SK-N-SH (cell line): ENCODE results near the gene LST1. TPM values are rescaled to one million over a fixed set of nuclear protein-coding genes. Genes with fewer than 3 reads are reported as not detected.

Experiments
- CTCF ChIA-PET: fragments of 300-600, 350-600 bp; formaldehyde crosslinking; extraction: SDS; loops from one replicate; lab custom pipeline; 2021; lab: Yijun Ruan, JAX
- POLR2A ChIA-PET: fragments of 350-600 bp; sonication (Branson Sonifier 250); formaldehyde crosslinking; extraction: SDS; loops from one replicate; lab custom pipeline; 2020; ENCODE audit warnings: antibody characterized with exemption, inconsistent platforms; lab: Yijun Ruan, JAX
- DNase-seq: peaks from one replicate; pipeline ENCODE4 v3.0.0; 2012
- H2AFZ ChIP-seq: fragments of 200-600 bp; sonication (generic); 2 replicates; pipeline ENCODE4 v1.8.1; 2016; ENCODE audit warnings: antibody characterized with exemption, mild to moderate bottlenecking, low read depth
- H3F3A ChIP-seq: fragments of 200-600 bp; sonication (generic); replicated peaks from 2 replicates; pipeline ENCODE3; 2016; ENCODE audit warnings: antibody characterized with exemption, mild to moderate bottlenecking; ENCODE audit not compliant: insufficient read depth
- H3K27ac ChIP-seq, 2 experiments: fragments of 200-500 bp in 1 of 2; fragments of 200-600 bp in 1 of 2; sonication (Bioruptor generic) in 1 of 2; sonication (generic), shearing (Covaris generic) in 1 of 2; 2 replicates each; pipeline versions ENCODE4 v1.5.1 to v1.6.1; 2014 to 2016; ENCODE audit warnings: low read depth in 2 of 2, inconsistent platforms in 1 of 2, low read length in 1 of 2, mild to moderate bottlenecking in 1 of 2, mixed read lengths in 1 of 2
- H3K27me3 ChIP-seq: fragments of 200-600 bp; sonication (generic), shearing (Covaris generic); 2 replicates; pipeline ENCODE4 v1.6.1; 2016; ENCODE audit warnings: mixed run types; ENCODE audit not compliant: insufficient read depth
- H3K36me3 ChIP-seq, 2 experiments: fragments of 200-500 bp in 1 of 2; fragments of 200-600 bp in 1 of 2; sonication (Bioruptor generic) in 1 of 2; sonication (generic) in 1 of 2; replicated peaks in 1 of 2; 2 replicates each; pipeline versions ENCODE3 to v1.5.1; 2014 to 2016; ENCODE audit warnings: low read length in 1 of 2, mild to moderate bottlenecking in 1 of 2; ENCODE audit not compliant: insufficient read depth in 2 of 2, control insufficient read depth in 1 of 2
- H3K4me1 ChIP-seq, 2 experiments: fragments of 200-500 bp in 1 of 2; fragments of 200-600 bp in 1 of 2; sonication (Bioruptor generic) in 1 of 2; sonication (generic), shearing (Covaris generic) in 1 of 2; 2 replicates each; pipeline versions ENCODE4 v1.5.1 to v1.6.1; 2014 to 2016; ENCODE audit warnings: low read depth in 1 of 2, low read length in 1 of 2, mixed run types in 1 of 2; ENCODE audit not compliant: insufficient read depth in 2 of 2, control insufficient read depth in 1 of 2
- H3K4me2 ChIP-seq: fragments of 200-600 bp; sonication (generic), shearing (Covaris generic); 2 replicates; pipeline ENCODE4 v1.6.1; 2017; ENCODE audit warnings: mixed run types
- H3K4me3 ChIP-seq, 2 experiments: fragments of 200-500 bp in 1 of 2; fragments of 200-600 bp in 1 of 2; sonication (Bioruptor generic) in 1 of 2; sonication (generic), shearing (Covaris generic) in 1 of 2; 2 replicates each; pipeline versions ENCODE4 v1.5.1 to v1.8.1; 2014 to 2016; ENCODE audit warnings: low read depth in 2 of 2, inconsistent platforms in 1 of 2, low read length in 1 of 2, mild to moderate bottlenecking in 1 of 2, mixed read lengths in 1 of 2, moderate library complexity in 1 of 2
- H3K79me2 ChIP-seq: fragments of 200-600 bp; sonication (generic); 2 replicates; pipeline ENCODE4 v1.8.1; 2017; ENCODE audit warnings: mild to moderate bottlenecking; ENCODE audit not compliant: insufficient read depth
- H3K9ac ChIP-seq: fragments of 200-600 bp; sonication (generic); 2 replicates; pipeline ENCODE4 v1.6.1; 2017; ENCODE audit warnings: mixed run types
- H3K9me2 ChIP-seq: fragments of 200-600 bp; sonication (generic); 2 replicates; pipeline ENCODE4 v1.6.1; 2017; ENCODE audit warnings: mixed run types
- H3K9me3 ChIP-seq: fragments of 200-600 bp; sonication (generic); 2 replicates; pipeline ENCODE4 v1.6.1; 2017; ENCODE audit warnings: mixed run types, mild to moderate bottlenecking, moderate library complexity
- H4K20me1 ChIP-seq: fragments of 200-600 bp; sonication (generic); 2 replicates; pipeline ENCODE4 v1.6.1; 2017; ENCODE audit warnings: mild to moderate bottlenecking, mixed run types; ENCODE audit not compliant: insufficient read depth
- CHD2 ChIP-seq: fragments of 150-350 bp; IDR thresholded peaks from 2 replicates; pipeline ENCODE4 v1.6.1; 2018; ENCODE audit warnings: low read length; ENCODE audit not compliant: partially characterized antibody
- FOXM1 ChIP-seq: IDR thresholded peaks from 2 replicates; pipeline ENCODE4 v1.4.0; 2012; ENCODE audit warnings: low read depth, mild to moderate bottlenecking
- GABPA ChIP-seq: IDR thresholded peaks from 2 replicates; pipeline ENCODE4 v1.4.0; 2012; ENCODE audit warnings: low read depth, mild to moderate bottlenecking
- GATA2 ChIP-seq: sonication (generic); formaldehyde crosslinking; IDR thresholded peaks from 2 replicates; pipeline ENCODE4 v1.5.0; 2020; ENCODE audit warnings: mild to moderate bottlenecking, missing genetic modification reagents
- IRF3 ChIP-seq: fragments of 150-350 bp; IDR thresholded peaks from 2 replicates; pipeline ENCODE4 v1.6.1; 2016; ENCODE audit warnings: mild to moderate bottlenecking, low read depth, low read length
- JUND ChIP-seq: IDR thresholded peaks from 2 replicates; pipeline ENCODE4 v1.4.0; 2012
- MEF2A ChIP-seq: IDR thresholded peaks from 2 replicates; pipeline ENCODE4 v1.4.0; 2012; ENCODE audit warnings: low read depth, borderline replicate concordance
- MXI1 ChIP-seq: IDR thresholded peaks from 2 replicates; pipeline ENCODE4 v1.6.1; 2012; ENCODE audit warnings: mild to moderate bottlenecking, low read depth, low read length, improper control_type of control experiment
- NRF1 ChIP-seq: IDR thresholded peaks from 2 replicates; pipeline ENCODE4 v1.6.1; 2012; ENCODE audit warnings: low read depth, mild to moderate bottlenecking, low read length
- PBX3 ChIP-seq: IDR thresholded peaks from 2 replicates; pipeline ENCODE4; 2012
- POLR2AphosphoS5 ChIP-seq: IDR thresholded peaks from 2 replicates; pipeline ENCODE4 v1.6.1; 2012; ENCODE audit warnings: low read depth, low read length
- RAD21 ChIP-seq: IDR thresholded peaks from 2 replicates; pipeline ENCODE4 v1.6.1; 2012; ENCODE audit warnings: mild to moderate bottlenecking, low read length
- RFX5 ChIP-seq: IDR thresholded peaks from 2 replicates; pipeline ENCODE4 v1.6.1; 2012; ENCODE audit warnings: mild to moderate bottlenecking, improper control_type of control experiment, low read length
- SIN3A ChIP-seq: IDR thresholded peaks from 2 replicates; pipeline ENCODE4 v1.6.1; 2012; ENCODE audit warnings: low read depth, mild to moderate bottlenecking, low read length, moderate library complexity, borderline replicate concordance
- SMC3 ChIP-seq: IDR thresholded peaks from 2 replicates; pipeline ENCODE4 v1.6.1; 2012; ENCODE audit warnings: low read depth, low read length, improper control_type of control experiment
- TAF1 ChIP-seq: IDR thresholded peaks from 2 replicates; pipeline ENCODE4 v1.6.1; 2012; ENCODE audit warnings: low read depth, mild to moderate bottlenecking, low read length, moderate library complexity, borderline replicate concordance
- TCF12 ChIP-seq: IDR thresholded peaks from 2 replicates; pipeline ENCODE4 v1.4.0; 2012
- YY1 ChIP-seq: IDR thresholded peaks from 2 replicates; pipeline ENCODE4 v1.4.0; 2012; ENCODE audit warnings: low read depth, mild to moderate bottlenecking
- WGBS: methylation state at CpG from one replicate; pipeline ENCODE4 v1.1.6; 2017; ENCODE audit warnings: low lambda C conversion rate; 5-methylcytosine and 5-hydroxymethylcytosine counted together
- polyA plus RNA-seq, 3 experiments: library from polyadenylated mRNA; depleted of rRNA; stranded (reverse); fragments of >200 nt; gene quantifications; 2 replicates each; pipeline ENCODE4 v1.2.3, GENCODE V29; 2012
- TF ChIP-seq, protein P1 (sequence below): fragments of 200-600 bp; sonication (generic); IDR thresholded peaks from 2 replicates; pipeline ENCODE4 v1.6.1; 2017; ENCODE audit warnings: antibody characterized with exemption, mild to moderate bottlenecking, moderate library complexity
- TF ChIP-seq, protein P2 (sequence below): fragments of 150-350 bp; IDR thresholded peaks from 2 replicates; pipeline ENCODE4 v1.6.1; 2017; ENCODE audit warnings: antibody characterized with exemption, low read length, low read depth, borderline replicate concordance
- TF ChIP-seq, protein P3 (sequence below): IDR thresholded peaks from 2 replicates; pipeline ENCODE4 v1.4.0; 2012; ENCODE audit warnings: low read depth

The LST1 gene
- polyA plus RNA-seq, 1 of the 3 experiments (the other 2 are of a cell fraction) = not detected

DNA sequence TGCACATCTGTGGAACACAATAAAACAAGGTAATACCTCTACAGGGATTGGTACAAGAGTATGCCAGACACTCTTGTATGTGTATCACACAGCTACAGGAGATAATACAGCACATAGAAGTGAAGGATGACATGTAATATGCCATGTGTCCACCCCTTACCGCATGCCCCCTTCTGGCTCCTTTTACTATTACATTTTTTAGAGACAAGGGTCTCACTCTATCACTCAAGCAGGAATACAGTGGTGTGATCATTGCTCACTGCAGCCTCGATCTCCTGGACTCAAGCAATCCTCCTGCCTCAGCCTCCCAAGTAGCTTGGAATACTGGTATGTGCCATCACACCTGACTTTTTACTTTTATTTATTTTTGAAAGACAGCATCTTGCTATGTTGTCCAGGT is 10.9 kb downstream of the LST1 start:
- Histone ChIP-seq H3K9me2 (no peaks in the 10 kb centered on the region), H2AFZ (no peak overlapping the region), H3K79me2 (no peaks in the 10 kb centered on the region), H3K36me3 (no peaks in the 10 kb centered on the region), H3K27me3 (no peaks in the 10 kb centered on the region), H3K4me1 (no peaks in the 10 kb centered on the region), H4K20me1 (no peaks in the 10 kb centered on the region), H3K9ac (no peak overlapping the region), H3K9me3 (no peaks in the 10 kb centered on the region), H3K4me2 (no peak overlapping the region), H3K27ac (no peak overlapping the region), H3F3A (peaks cover 3% of the 10 kb centered on the region), H3K4me3 (no peak overlapping the region; a peak in 1 of 4 replicates)
- TF ChIP-seq GABPA (no peak), IRF3 (no peak), PBX3 (no peak), TAF1 (no peak), TCF12 (no peak), GATA2 (CRISPR knock-in tag) (no peak), YY1 (no peak), MEF2A (no peak), MXI1 (peak; percentile 51; the same call in 1 of the 2 replicates), SIN3A (no peak), FOXM1 (no peak), RFX5 (no peak), RAD21 (peak; percentile 49), JUND (no peak), POLR2AphosphoS5 (no peak), NRF1 (no peak), SMC3 (peak; percentile 55; the same call in 1 of the 2 replicates), CHD2 (no peak)
- TF ChIP-seq, protein P1, sequence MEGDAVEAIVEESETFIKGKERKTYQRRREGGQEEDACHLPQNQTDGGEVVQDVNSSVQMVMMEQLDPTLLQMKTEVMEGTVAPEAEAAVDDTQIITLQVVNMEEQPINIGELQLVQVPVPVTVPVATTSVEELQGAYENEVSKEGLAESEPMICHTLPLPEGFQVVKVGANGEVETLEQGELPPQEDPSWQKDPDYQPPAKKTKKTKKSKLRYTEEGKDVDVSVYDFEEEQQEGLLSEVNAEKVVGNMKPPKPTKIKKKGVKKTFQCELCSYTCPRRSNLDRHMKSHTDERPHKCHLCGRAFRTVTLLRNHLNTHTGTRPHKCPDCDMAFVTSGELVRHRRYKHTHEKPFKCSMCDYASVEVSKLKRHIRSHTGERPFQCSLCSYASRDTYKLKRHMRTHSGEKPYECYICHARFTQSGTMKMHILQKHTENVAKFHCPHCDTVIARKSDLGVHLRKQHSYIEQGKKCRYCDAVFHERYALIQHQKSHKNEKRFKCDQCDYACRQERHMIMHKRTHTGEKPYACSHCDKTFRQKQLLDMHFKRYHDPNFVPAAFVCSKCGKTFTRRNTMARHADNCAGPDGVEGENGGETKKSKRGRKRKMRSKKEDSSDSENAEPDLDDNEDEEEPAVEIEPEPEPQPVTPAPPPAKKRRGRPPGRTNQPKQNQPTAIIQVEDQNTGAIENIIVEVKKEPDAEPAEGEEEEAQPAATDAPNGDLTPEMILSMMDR = peak; percentile 59
- TF ChIP-seq, protein P2, sequence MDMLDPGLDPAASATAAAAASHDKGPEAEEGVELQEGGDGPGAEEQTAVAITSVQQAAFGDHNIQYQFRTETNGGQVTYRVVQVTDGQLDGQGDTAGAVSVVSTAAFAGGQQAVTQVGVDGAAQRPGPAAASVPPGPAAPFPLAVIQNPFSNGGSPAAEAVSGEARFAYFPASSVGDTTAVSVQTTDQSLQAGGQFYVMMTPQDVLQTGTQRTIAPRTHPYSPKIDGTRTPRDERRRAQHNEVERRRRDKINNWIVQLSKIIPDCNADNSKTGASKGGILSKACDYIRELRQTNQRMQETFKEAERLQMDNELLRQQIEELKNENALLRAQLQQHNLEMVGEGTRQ = no peak
- TF ChIP-seq, protein P3, sequence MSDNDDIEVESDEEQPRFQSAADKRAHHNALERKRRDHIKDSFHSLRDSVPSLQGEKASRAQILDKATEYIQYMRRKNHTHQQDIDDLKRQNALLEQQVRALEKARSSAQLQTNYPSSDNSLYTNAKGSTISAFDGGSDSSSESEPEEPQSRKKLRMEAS = no peak
- ChIA-PET CTCF (interaction anchor here (1.0 to 13.5 kb wide), 10 partner anchors 10 to 230 kb away, joined by 3 to 312 read pairs (median 17); partner anchors contain the start of genes AIF1, ATP6V1G2, DDX39B and LST1), POLR2A (interaction anchor here (1.6 kb wide), 1 partner anchor 50 kb away, joined by 5 read pairs; the partner anchor contains the start of genes ATP6V1G2 and NFKBIL1)
- peak; percentile 70 for DNase-seq
- 3% methylated on average over 2 of the region's 2 CpGs for WGBS
